HEK293T (cell line): Measurements from ENCODE around the gene OR11H7.

Experiments
- ELF4 ChIP-seq: fragments of 450-650 bp; IDR thresholded peaks from 2 replicates; pipeline ENCODE4 v1.6.1; 2017; ENCODE audit warnings: antibody characterized with exemption
- FOXA1 ChIP-seq: fragments of 450-650 bp; IDR thresholded peaks from 2 replicates; pipeline ENCODE4 v1.6.1; 2016; ENCODE audit warnings: mild to moderate bottlenecking

- TF ChIP-seq ELF4 = no peak
- TF ChIP-seq FOXA1 = no peak
These were observed 19.2 kb upstream of the OR11H7 start for GRCh38 chr14:20209595-20209994.
